ENCODE data around the gene TOMM7.
"Not testable (repeated sequence)": the region's sequence is repeated elsewhere in the genome, so short reads cannot be mapped to it uniquely, and the experiment has no call there.

The TOMM7 gene

DNA sequence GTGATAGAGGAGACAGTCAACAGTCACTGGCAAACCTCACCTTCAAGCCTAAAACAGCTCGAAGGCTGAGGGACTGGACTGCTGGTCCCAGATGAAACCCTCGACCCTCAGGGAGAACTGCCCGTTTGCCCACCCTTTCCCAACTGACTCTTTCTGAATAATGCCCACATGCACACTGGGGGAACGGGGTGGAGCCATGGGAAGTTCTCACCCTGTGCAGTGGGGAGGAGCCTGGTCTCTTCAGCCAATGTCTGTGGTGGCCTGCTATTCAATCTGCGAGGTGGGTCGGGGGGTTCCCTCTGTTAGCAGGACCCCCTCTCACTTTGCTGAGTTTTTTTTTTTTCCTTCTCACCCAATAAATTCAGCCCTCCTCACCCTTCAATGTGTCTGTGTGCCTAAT lies 14.5 kb downstream of the TOMM7 start:
- no peak overlapping the region for H3K27ac ChIP-seq (ENCODE audit: insufficient read depth, low read depth, low read length, poor library complexity, severe bottlenecking)
- H3K9me3 ChIP-seq (ENCODE audit: control insufficient read depth, low read length): no peaks in the 10 kb centered on the region
- no peaks in the 10 kb centered on the region for H3K4me1 ChIP-seq (ENCODE audit: control insufficient read depth, insufficient read depth, low read length)
- no peaks in the 10 kb centered on the region for H3K36me3 ChIP-seq (ENCODE audit: control insufficient read depth, insufficient read depth, low read length)
- H3K27me3 ChIP-seq (ENCODE audit: control insufficient read depth, insufficient read depth, low read length, poor library complexity, severe bottlenecking): no peaks in the 10 kb centered on the region
- 89 to 94% methylated on average over 6 of the region's 6 CpGs for WGBS, 2 experiments
- H3K4me3 ChIP-seq (ENCODE audit: insufficient read depth, low read depth, low read length): no peak overlapping the region

DNA sequence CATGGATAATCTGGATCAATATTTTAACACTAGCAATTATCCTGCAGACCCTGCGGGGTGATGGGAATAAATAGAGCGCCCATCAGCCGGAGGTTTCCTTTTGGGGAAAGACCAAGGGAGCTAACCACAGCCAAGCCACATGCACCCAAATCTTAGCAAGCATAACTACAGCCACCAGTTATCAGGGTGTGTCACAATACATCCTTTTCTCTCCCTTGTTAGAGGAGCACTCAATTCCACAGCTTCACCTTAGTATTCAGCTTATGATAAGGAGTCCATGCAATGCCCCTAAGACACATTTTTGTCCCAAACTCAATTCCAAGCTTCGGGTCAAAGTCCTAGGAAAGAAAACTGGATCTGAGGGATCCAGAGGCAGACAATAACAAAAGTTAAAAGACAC lies 15.9 kb downstream of the TOMM7 start:
- Histone ChIP-seq H3K27me3 (ENCODE audit: control insufficient read depth, insufficient read depth, low read length, poor library complexity, severe bottlenecking) (no peaks in the 10 kb centered on the region), H3K4me3 (ENCODE audit: insufficient read depth, low read depth, low read length) (no peak overlapping the region), H3K36me3 (ENCODE audit: control insufficient read depth, insufficient read depth, low read length) (no peaks in the 10 kb centered on the region), H3K27ac (ENCODE audit: insufficient read depth, low read depth, low read length, poor library complexity, severe bottlenecking) (no peak overlapping the region), H3K9me3 (ENCODE audit: control insufficient read depth, low read length) (no peaks in the 10 kb centered on the region), H3K4me1 (ENCODE audit: control insufficient read depth, insufficient read depth, low read length) (no peaks in the 10 kb centered on the region)
- WGBS, 2 experiments: 89 to 94% methylated on average over 4 of the region's 4 CpGs

DNA sequence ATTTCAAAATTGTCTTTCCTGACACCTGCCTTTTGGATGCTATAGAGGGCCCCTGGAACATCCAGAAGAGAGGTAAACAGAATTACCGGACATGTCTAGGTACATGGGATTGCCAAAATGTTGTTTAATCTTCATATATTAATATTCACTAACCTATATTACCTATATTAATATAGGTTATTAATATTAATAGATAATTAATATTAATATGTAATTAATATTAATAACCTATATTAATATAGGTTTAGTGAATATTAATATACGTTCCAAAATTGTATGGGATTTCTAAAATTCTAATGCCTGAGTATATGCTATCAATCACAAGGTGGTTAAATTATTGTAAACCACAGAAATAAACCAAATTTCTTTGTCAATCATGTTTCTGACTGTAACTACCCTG lies 17.4 kb downstream of the TOMM7 start:
- Histone ChIP-seq H3K27me3 (ENCODE audit: control insufficient read depth, insufficient read depth, low read length, poor library complexity, severe bottlenecking) (no peaks in the 10 kb centered on the region), H3K36me3 (ENCODE audit: control insufficient read depth, insufficient read depth, low read length) (no peaks in the 10 kb centered on the region), H3K4me1 (ENCODE audit: control insufficient read depth, insufficient read depth, low read length) (no peaks in the 10 kb centered on the region), H3K4me3 (ENCODE audit: insufficient read depth, low read depth, low read length) (no peak overlapping the region), H3K9me3 (ENCODE audit: control insufficient read depth, low read length) (no peaks in the 10 kb centered on the region), H3K27ac (ENCODE audit: insufficient read depth, low read depth, low read length, poor library complexity, severe bottlenecking) (no peak overlapping the region)
- no CpG with 5 or more reads among the region's 2 CpGs for WGBS, 2 experiments

DNA sequence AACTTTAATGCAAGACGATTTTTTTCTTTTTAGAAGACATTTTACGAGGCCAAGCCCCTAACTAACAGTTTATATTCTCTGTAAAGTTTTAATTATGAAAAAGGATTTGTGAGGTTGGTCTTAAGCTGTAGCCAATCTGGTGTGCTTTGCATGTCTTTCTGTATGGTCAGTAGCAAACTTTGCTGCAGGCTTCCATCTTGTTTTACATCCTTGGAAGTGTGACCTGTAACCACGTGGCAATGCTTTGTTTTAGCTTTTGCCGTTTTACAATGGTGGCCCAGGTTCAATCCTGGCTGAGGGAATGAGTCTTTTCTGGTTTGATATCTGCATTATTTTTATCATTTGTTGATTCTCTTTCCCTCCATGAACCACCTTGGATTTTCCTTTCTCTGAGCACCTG lies 19.8 kb downstream of the TOMM7 start:
- H3K27me3 ChIP-seq (ENCODE audit: control insufficient read depth, insufficient read depth, low read length, poor library complexity, severe bottlenecking); H3K9me3 ChIP-seq (ENCODE audit: control insufficient read depth, low read length); H3K36me3 ChIP-seq (ENCODE audit: control insufficient read depth, insufficient read depth, low read length); H3K4me1 ChIP-seq (ENCODE audit: control insufficient read depth, insufficient read depth, low read length); H3K27ac ChIP-seq (ENCODE audit: insufficient read depth, low read depth, low read length, poor library complexity, severe bottlenecking); H3K4me3 ChIP-seq (ENCODE audit: insufficient read depth, low read depth, low read length): not testable (repeated sequence)
- 62 to 71% methylated on average over 4 of the region's 4 CpGs for WGBS, 2 experiments

DNA sequence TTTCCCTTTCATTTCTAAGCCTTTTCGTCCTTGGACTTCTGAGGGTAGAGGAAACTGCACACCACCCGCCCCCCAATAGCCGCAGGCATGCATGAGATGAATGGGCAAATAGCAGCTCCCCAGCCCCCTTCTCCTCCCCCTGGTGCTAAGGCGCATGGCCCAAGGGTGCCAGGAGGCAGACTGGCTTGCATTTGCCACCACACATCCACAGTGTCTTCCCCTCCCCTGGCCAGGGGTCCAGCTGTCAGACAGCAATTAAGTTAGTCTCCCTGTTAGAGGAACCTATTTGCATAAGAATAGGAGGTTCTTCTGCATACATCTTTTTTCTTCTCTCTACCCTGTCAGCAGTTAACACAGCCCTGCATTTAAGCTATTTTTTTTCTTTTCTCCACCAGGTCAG lies 20.2 kb downstream of the TOMM7 start:
- H3K4me1 ChIP-seq (ENCODE audit: control insufficient read depth, insufficient read depth, low read length): no peaks in the 10 kb centered on the region
- no peak overlapping the region for H3K4me3 ChIP-seq (ENCODE audit: insufficient read depth, low read depth, low read length)
- no peak overlapping the region for H3K27ac ChIP-seq (ENCODE audit: insufficient read depth, low read depth, low read length, poor library complexity, severe bottlenecking)
- no peaks in the 10 kb centered on the region for H3K9me3 ChIP-seq (ENCODE audit: control insufficient read depth, low read length)
- WGBS, 2 experiments: 68 to 79% methylated on average over 4 of the region's 4 CpGs
- no peaks in the 10 kb centered on the region for H3K27me3 ChIP-seq (ENCODE audit: control insufficient read depth, insufficient read depth, low read length, poor library complexity, severe bottlenecking)
- no peaks in the 10 kb centered on the region for H3K36me3 ChIP-seq (ENCODE audit: control insufficient read depth, insufficient read depth, low read length)

DNA sequence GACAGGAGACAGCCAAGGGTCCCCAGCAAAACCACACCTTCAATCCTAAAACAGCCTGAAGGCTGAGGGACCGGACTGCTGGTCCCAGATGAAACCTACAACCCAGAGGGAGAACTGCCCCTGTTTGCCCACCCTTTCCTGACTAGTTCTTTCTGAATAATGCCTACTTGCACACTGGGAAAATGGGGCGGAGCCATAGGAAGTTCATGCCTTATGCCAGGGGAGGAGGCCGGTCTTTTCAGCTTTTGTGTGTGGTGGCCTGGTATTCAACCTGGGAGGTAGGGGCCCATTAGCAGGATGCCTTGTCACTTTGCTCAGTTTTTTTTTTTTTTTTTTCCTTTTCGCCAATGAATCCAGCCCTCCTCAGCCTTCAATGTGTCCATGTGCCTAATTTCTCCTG lies 20.7 kb downstream of the TOMM7 start:
- no peaks in the 10 kb centered on the region for H3K9me3 ChIP-seq (ENCODE audit: control insufficient read depth, low read length)
- no peaks in the 10 kb centered on the region for H3K4me1 ChIP-seq (ENCODE audit: control insufficient read depth, insufficient read depth, low read length)
- no peak overlapping the region for H3K4me3 ChIP-seq (ENCODE audit: insufficient read depth, low read depth, low read length)
- no peak overlapping the region for H3K27ac ChIP-seq (ENCODE audit: insufficient read depth, low read depth, low read length, poor library complexity, severe bottlenecking)
- 83 to 84% methylated on average over 3 to 4 of the region's 4 CpGs for WGBS, 2 experiments
- no peaks in the 10 kb centered on the region for H3K36me3 ChIP-seq (ENCODE audit: control insufficient read depth, insufficient read depth, low read length)
- H3K27me3 ChIP-seq (ENCODE audit: control insufficient read depth, insufficient read depth, low read length, poor library complexity, severe bottlenecking): no peaks in the 10 kb centered on the region

DNA sequence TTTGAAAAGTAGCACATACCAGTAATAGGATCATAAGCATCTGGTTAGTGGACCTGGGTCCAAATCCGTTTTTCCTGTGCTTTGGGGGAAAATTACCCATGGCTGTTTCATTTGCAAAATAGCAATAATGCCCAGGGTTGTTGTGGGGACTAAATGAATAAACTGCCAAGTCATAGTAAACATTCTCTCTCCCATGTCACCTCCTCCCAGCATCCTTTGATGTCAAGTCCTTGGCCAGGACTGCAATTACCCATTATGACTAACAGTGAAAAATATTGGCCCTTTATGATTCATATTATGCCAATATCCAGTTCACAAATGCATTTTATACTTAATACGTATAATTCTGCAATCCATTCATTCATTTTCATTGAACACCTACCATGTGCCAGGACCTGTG lies 23.0 kb downstream of the TOMM7 start:
- H3K9me3 ChIP-seq (ENCODE audit: control insufficient read depth, low read length): no peaks in the 10 kb centered on the region
- H3K4me1 ChIP-seq (ENCODE audit: control insufficient read depth, insufficient read depth, low read length): no peaks in the 10 kb centered on the region
- H3K4me3 ChIP-seq (ENCODE audit: insufficient read depth, low read depth, low read length): no peak overlapping the region
- no peak overlapping the region for H3K27ac ChIP-seq (ENCODE audit: insufficient read depth, low read depth, low read length, poor library complexity, severe bottlenecking)
- no peaks in the 10 kb centered on the region for H3K27me3 ChIP-seq (ENCODE audit: control insufficient read depth, insufficient read depth, low read length, poor library complexity, severe bottlenecking)
- no peaks in the 10 kb centered on the region for H3K36me3 ChIP-seq (ENCODE audit: control insufficient read depth, insufficient read depth, low read length)
- 90 to 95% methylated on average over 2 of the region's 2 CpGs for WGBS, 2 experiments

DNA sequence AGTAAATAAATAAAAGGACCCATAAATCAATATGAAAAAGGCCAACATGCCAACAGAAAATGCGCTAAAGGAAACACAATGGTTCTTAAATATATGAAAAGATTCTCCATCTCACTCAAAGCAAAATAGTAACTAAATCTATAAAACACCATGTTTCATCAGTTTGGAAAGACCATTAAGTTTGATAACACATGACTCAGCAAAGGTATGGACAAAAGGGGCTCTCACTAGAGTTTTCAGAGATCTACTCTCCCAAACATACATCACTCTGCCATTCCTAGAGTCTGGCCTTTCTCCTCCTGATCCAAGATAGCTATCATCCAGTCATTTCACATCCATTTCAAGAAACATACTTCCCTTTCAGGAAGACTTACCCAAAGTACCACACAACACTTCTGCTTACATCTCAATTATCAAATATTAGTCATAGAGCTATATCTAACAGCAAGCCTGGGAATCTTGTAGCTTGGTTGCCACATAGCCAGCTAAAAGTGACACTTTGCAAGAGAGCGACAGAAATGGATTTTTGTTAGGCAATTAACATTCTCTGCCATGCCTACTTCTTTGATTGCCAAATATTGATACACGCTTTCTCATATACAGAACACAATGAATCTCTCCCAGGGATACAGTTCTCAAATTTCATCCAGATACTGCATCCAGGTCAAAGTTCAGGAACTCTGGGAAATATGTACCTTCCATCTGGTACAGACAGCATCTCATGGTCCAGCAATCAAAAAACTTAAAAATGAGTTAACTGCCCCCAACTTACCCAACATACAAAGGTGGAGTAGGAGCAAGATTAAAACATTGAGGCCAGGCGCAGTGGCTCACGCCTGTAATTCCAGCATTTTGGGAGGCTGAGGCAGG lies 28.8 kb downstream of the TOMM7 start:
- Histone ChIP-seq H3K27me3 (ENCODE audit: control insufficient read depth, insufficient read depth, low read length, poor library complexity, severe bottlenecking) (no peaks in the 10 kb centered on the region), H3K4me1 (ENCODE audit: control insufficient read depth, insufficient read depth, low read length) (no peaks in the 10 kb centered on the region), H3K27ac (ENCODE audit: insufficient read depth, low read depth, low read length, poor library complexity, severe bottlenecking) (no peak overlapping the region), H3K4me3 (ENCODE audit: insufficient read depth, low read depth, low read length) (no peak overlapping the region), H3K36me3 (ENCODE audit: control insufficient read depth, insufficient read depth, low read length) (no peaks in the 10 kb centered on the region), H3K9me3 (ENCODE audit: control insufficient read depth, low read length) (no peaks in the 10 kb centered on the region)
- 96 to 97% methylated on average over 5 of the region's 5 CpGs for WGBS, 2 experiments

DNA sequence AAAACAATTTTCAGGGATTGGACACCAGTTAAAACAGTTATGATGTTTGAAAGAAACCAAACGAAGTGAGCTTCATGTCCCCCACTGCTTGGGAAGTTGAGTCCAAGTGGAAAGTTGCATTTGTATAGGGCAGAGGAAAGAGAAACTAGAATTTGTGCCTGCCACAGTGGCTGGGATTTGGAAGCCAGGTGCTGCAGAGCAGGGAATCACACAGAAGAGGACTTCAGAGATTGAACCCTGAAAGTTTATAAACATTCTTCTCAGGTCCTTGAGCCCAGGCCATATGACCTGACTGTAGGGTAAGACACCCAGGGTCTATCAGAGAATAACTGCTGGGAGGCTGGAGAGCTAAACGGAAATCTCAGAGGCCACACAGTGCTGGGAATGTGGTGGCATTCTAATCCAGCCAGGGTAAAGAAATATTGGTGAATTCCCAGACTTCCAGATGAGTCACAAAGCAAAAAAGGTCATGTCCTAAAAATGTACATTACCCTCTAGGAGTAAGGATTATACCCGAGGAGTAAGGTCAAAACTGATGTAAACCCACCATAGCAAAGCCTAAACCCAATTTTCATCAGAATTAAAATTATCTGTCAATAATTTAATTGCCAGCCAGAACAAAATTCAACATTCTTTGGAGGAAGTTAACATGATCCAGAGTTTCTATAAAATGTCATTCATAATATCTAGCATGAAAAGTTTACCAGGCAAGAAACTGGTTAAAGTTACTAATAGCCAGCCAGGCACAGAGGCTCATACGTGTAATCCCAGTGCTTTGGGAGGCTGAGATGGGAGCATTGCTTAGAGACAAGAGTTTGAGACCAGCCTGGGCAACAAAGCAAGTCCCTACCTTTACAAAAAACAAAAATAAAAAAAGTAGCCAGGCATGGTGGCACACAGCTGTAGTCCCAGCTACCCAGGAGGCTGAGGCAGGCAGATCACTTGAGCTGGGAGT lies 31.2 kb downstream of the TOMM7 start:
- no peaks in the 10 kb centered on the region for H3K9me3 ChIP-seq (ENCODE audit: control insufficient read depth, low read length)
- no peaks in the 10 kb centered on the region for H3K4me1 ChIP-seq (ENCODE audit: control insufficient read depth, insufficient read depth, low read length)
- H3K4me3 ChIP-seq (ENCODE audit: insufficient read depth, low read depth, low read length): no peak overlapping the region
- no peak overlapping the region for H3K27ac ChIP-seq (ENCODE audit: insufficient read depth, low read depth, low read length, poor library complexity, severe bottlenecking)
- no peaks in the 10 kb centered on the region for H3K36me3 ChIP-seq (ENCODE audit: control insufficient read depth, insufficient read depth, low read length)
- 88 to 91% methylated on average over 4 of the region's 4 CpGs for WGBS, 2 experiments
- no peaks in the 10 kb centered on the region for H3K27me3 ChIP-seq (ENCODE audit: control insufficient read depth, insufficient read depth, low read length, poor library complexity, severe bottlenecking)

DNA sequence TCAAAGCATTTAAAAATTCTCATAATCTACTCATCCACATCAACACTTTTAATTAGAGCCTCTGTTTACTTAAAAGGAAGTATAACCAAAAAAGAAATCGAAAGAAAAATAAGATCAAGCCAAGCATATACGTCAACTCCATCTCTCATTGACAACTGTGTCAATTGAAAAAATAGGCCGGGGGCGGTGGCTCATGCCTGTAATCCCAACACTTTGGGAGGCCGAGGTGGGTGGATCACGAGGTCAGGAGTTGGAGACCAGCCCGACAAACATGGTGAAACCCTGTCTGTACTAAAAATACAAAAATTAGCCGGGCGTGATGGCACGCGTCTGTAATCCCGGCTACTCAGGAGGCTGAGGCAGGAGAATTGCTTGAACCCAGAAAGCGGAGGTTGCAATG lies 32.0 kb downstream of the TOMM7 start:
- H3K4me1 ChIP-seq (ENCODE audit: control insufficient read depth, insufficient read depth, low read length); H3K27ac ChIP-seq (ENCODE audit: insufficient read depth, low read depth, low read length, poor library complexity, severe bottlenecking); H3K27me3 ChIP-seq (ENCODE audit: control insufficient read depth, insufficient read depth, low read length, poor library complexity, severe bottlenecking); H3K4me3 ChIP-seq (ENCODE audit: insufficient read depth, low read depth, low read length); H3K36me3 ChIP-seq (ENCODE audit: control insufficient read depth, insufficient read depth, low read length); H3K9me3 ChIP-seq (ENCODE audit: control insufficient read depth, low read length): not testable (repeated sequence)
- 91 to 92% methylated on average over 13 of the region's 13 CpGs for WGBS, 2 experiments
